Keratinocyte (primary cell): ENCODE results near the gene NR1D2. TPM values are rescaled to one million over a fixed set of nuclear protein-coding genes. Genes with fewer than 3 reads are reported as not detected.

Experiments used
- DNase-seq: peaks from one replicate; pipeline ENCODE4 v3.0.0-alpha.2; 2011; ENCODE audit warnings: low read depth, missing footprints, low spot score
- FAIRE-seq: peaks from 2 replicates; lab custom pipeline; 2011; peaks lifted over from hg19 to GRCh38; lab: Jason Lieb, UNC
- H2AFZ ChIP-seq: 2 replicates; pipeline ENCODE4 v1.6.0; 2012; ENCODE audit warnings: low read length, control low read depth, inconsistent platforms; ENCODE audit not compliant: control insufficient read depth
- H3K27ac ChIP-seq: 2 replicates; pipeline ENCODE4 v1.5.1; 2011; ENCODE audit warnings: low read length; ENCODE audit not compliant: control insufficient read depth, insufficient read depth
- H3K27me3 ChIP-seq: 3 replicates; pipeline ENCODE4 v1.6.0; 2011; ENCODE audit warnings: low read length; ENCODE audit not compliant: control insufficient read depth, insufficient read depth; ENCODE audit errors: extremely low read depth
- H3K36me3 ChIP-seq, 2 experiments: 2 replicates in 1 of 2; 3 replicates in 1 of 2; pipeline ENCODE4 v1.5.1; 2011; ENCODE audit warnings: low read length in 2 of 2, mild to moderate bottlenecking in 1 of 2; ENCODE audit not compliant: control insufficient read depth in 2 of 2, insufficient read depth in 2 of 2; ENCODE audit errors: extremely low read depth in 1 of 2
- H3K4me1 ChIP-seq: 3 replicates; pipeline ENCODE4 v1.5.1; 2011; ENCODE audit warnings: low read length; ENCODE audit not compliant: control insufficient read depth, insufficient read depth; ENCODE audit errors: extremely low read depth
- H3K4me2 ChIP-seq: 3 replicates; pipeline ENCODE4 v1.6.0; 2011; ENCODE audit warnings: low read depth, low read length; ENCODE audit not compliant: control insufficient read depth, insufficient read depth; ENCODE audit errors: extremely low read depth
- H3K4me3 ChIP-seq, 3 experiments: fragments of 200-600 bp in 1 of 3; sonication (generic) in 1 of 3; 2 replicates in 2 of 3; 3 replicates in 1 of 3; pipeline ENCODE4 v1.5.1; 2011 to 2016; ENCODE audit warnings: low read length in 3 of 3, mild to moderate bottlenecking in 3 of 3, control low read depth in 2 of 3, inconsistent platforms in 1 of 3, low read depth in 1 of 3, mixed read lengths in 1 of 3, mixed run types in 1 of 3, moderate library complexity in 1 of 3; ENCODE audit not compliant: control insufficient read depth in 2 of 3, insufficient read depth in 2 of 3; ENCODE audit errors: extremely low read depth in 1 of 3
- H3K79me2 ChIP-seq: 2 replicates; pipeline ENCODE4 v1.6.0; 2012; ENCODE audit warnings: low read length; ENCODE audit not compliant: control insufficient read depth, insufficient read depth
- H3K9ac ChIP-seq: 3 replicates; pipeline ENCODE4 v1.6.0; 2011; ENCODE audit warnings: low read length; ENCODE audit not compliant: control insufficient read depth, insufficient read depth; ENCODE audit errors: extremely low read depth
- H3K9me1 ChIP-seq: 3 replicates; pipeline ENCODE4 v1.6.0; 2011; ENCODE audit warnings: low read length; ENCODE audit not compliant: control insufficient read depth, insufficient read depth; ENCODE audit errors: extremely low read depth
- H3K9me3 ChIP-seq: 2 replicates; pipeline ENCODE4 v1.5.1; 2012; ENCODE audit warnings: low read depth, low read length; ENCODE audit not compliant: control insufficient read depth
- H4K20me1 ChIP-seq: 3 replicates; pipeline ENCODE4 v1.6.0; 2011; ENCODE audit warnings: low read length; ENCODE audit not compliant: control insufficient read depth, insufficient read depth; ENCODE audit errors: extremely low read depth
- CTCF ChIP-seq, 3 experiments: IDR thresholded peaks in 1 of 3; conservative IDR thresholded peaks in 1 of 3; optimal IDR thresholded peaks in 1 of 3; 2 replicates in 2 of 3; 3 replicates in 1 of 3; pipeline versions ENCODE3 to v1.5.1; 2011; ENCODE audit warnings: low read length in 3 of 3, mild to moderate bottlenecking in 3 of 3, moderate library complexity in 2 of 3, control low read depth in 1 of 3, inconsistent platforms in 1 of 3; ENCODE audit not compliant: insufficient read depth in 2 of 3; ENCODE audit errors: extremely low read depth in 1 of 3
- EZH2 ChIP-seq: IDR thresholded peaks from one replicate; pipeline ENCODE4 v1.6.1; 2012; ENCODE audit warnings: inconsistent platforms, mild to moderate bottlenecking, low read length, moderate library complexity
- dilution Hi-C: fragments of 300-500 bp; cut with MboI; formaldehyde crosslinking; loops from one replicate; pipeline ENCODE4 v1.7.0; 2020; ENCODE audit warnings: low sequenced_read_pairs; ENCODE audit not compliant: extremely low pct_ligation_motif_present
- polyA plus RNA-seq, 5 experiments: library from polyadenylated mRNA; depleted of rRNA in 3 of 5; stranded (reverse) in 3 of 5; stranded (forward) in 1 of 5; unstranded in 1 of 5; fragments of >200 nt; gene quantifications; 1 replicate in 1 of 5; 2 replicates in 3 of 5; 3 replicates in 1 of 5; pipeline versions ENCODE4 v1.2.1 to v1.2.3, GENCODE V29; 2011 to 2012; ENCODE audit warnings: missing spikeins in 2 of 5, low read depth in 1 of 5, low replicate concordance in 1 of 5

NR1D2 gene
- polyA plus RNA-seq, 1 donor (not counting 4 experiments of a cell fraction or from before 2014, with no cell fraction given) = 10.3 TPM

GRCh38 chr3:23956701-23957100 lies 11.6 kb downstream of the NR1D2 start:
- Histone ChIP-seq H3K9me3 (no peaks in the 10 kb centered on the region), H3K27me3 (no peaks in the 10 kb centered on the region), H4K20me1 (no peaks in the 10 kb centered on the region), H3K4me2 (no peak overlapping the region), H3K4me1 (peaks cover 12% of the 10 kb centered on the region), H3K9ac (no peak overlapping the region), H3K27ac (no peak overlapping the region), H2AFZ (no peak overlapping the region), H3K36me3 (no peaks in the 10 kb centered on the region), H3K4me3 (no peak overlapping the region), H3K9me1 (no peaks in the 10 kb centered on the region), H3K79me2 (peaks cover 17% of the 10 kb centered on the region)
- no peak for FAIRE-seq
- TF ChIP-seq CTCF (optimal IDR thresholded peaks at IDR 0.05 in 1 of 3, IDR thresholded peaks at IDR 0.05 in 1 of 3, conservative IDR thresholded peaks at IDR 0.05 in 1 of 3; ENCODE audit: extremely low read depth in 1 of 3, insufficient read depth in 2 of 3, low read length in 3 of 3) (no peak), EZH2 (no peak)
- dilution Hi-C loops = no loop called here
- no peak for DNase-seq

GRCh38 chr3:23959135-23959900 lies 14.2 kb downstream of the NR1D2 start:
- Histone ChIP-seq H3K4me2 (peak overlapping the region; percentile 17), H3K9me3 (no peaks in the 10 kb centered on the region), H3K27ac (peak overlapping the region; percentile 71), H3K36me3 (peaks cover 2% of the 10 kb centered on the region in 2 experiments), H4K20me1 (no peaks in the 10 kb centered on the region), H3K9me1 (no peaks in the 10 kb centered on the region), H3K9ac (no peak overlapping the region), H3K27me3 (no peaks in the 10 kb centered on the region), H3K4me1 (peaks cover 23% of the 10 kb centered on the region), H3K79me2 (peaks cover 4% of the 10 kb centered on the region), H3K4me3 (no peak overlapping the region), H2AFZ (no peak overlapping the region)
- FAIRE-seq (no peak), DNase-seq (peak; percentile 56)
- TF ChIP-seq EZH2 (no peak), CTCF (optimal IDR thresholded peaks at IDR 0.05 in 1 of 3, IDR thresholded peaks at IDR 0.05 in 1 of 3, conservative IDR thresholded peaks at IDR 0.05 in 1 of 3; ENCODE audit: extremely low read depth in 1 of 3, insufficient read depth in 2 of 3, low read length in 3 of 3) (no peak)
- dilution Hi-C loops = no loop called here
